ENCODE measurements around the gene RPS27A.
A peak's percentile ranks its signal among the peaks of the same experiment; 100 is the strongest.
"Not testable (repeated sequence)": the region's sequence is repeated elsewhere in the genome, so short reads cannot be mapped to it uniquely, and the experiment has no call there.

Gene RPS27A

GRCh38 chr2:55247025-55247424, 14.5 kb downstream of the RPS27A start:
- no peaks in the 10 kb centered on the region for H3K27me3 Mint-ChIP-seq (ENCODE audit: low read depth, poor library complexity)
- H3K4me1 Mint-ChIP-seq: no peaks in the 10 kb centered on the region

GRCh38 chr2:55252832-55253231, 20.3 kb downstream of the RPS27A start:
- TF ChIP-seq, protein P1, sequence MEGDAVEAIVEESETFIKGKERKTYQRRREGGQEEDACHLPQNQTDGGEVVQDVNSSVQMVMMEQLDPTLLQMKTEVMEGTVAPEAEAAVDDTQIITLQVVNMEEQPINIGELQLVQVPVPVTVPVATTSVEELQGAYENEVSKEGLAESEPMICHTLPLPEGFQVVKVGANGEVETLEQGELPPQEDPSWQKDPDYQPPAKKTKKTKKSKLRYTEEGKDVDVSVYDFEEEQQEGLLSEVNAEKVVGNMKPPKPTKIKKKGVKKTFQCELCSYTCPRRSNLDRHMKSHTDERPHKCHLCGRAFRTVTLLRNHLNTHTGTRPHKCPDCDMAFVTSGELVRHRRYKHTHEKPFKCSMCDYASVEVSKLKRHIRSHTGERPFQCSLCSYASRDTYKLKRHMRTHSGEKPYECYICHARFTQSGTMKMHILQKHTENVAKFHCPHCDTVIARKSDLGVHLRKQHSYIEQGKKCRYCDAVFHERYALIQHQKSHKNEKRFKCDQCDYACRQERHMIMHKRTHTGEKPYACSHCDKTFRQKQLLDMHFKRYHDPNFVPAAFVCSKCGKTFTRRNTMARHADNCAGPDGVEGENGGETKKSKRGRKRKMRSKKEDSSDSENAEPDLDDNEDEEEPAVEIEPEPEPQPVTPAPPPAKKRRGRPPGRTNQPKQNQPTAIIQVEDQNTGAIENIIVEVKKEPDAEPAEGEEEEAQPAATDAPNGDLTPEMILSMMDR (IDR thresholded peaks at IDR 0.05): no peak
- no peaks in the 10 kb centered on the region for H3K27me3 Mint-ChIP-seq (ENCODE audit: low read depth, poor library complexity)
- H3K9me3 Mint-ChIP-seq: no peaks in the 10 kb centered on the region
- H3K4me3 Mint-ChIP-seq: no peak overlapping the region
- H3K27ac Mint-ChIP-seq: no peak overlapping the region
- no peaks in the 10 kb centered on the region for H3K4me1 Mint-ChIP-seq
- DNase-seq: no peak
- peaks cover 40% of the 10 kb centered on the region for H3K36me3 Mint-ChIP-seq (ENCODE audit: low read depth)

More at GRCh38 chr2:55247025-55247424, 14.5 kb downstream of the RPS27A start:
- peaks cover 38% of the 10 kb centered on the region for H3K36me3 Mint-ChIP-seq (ENCODE audit: low read depth)
- DNase-seq: no peak
- TF ChIP-seq, protein P1 (IDR thresholded peaks at IDR 0.05): no peak
- H3K9me3 Mint-ChIP-seq: no peaks in the 10 kb centered on the region
- no peak overlapping the region for H3K4me3 Mint-ChIP-seq
- H3K27ac Mint-ChIP-seq: no peak overlapping the region

DNA sequence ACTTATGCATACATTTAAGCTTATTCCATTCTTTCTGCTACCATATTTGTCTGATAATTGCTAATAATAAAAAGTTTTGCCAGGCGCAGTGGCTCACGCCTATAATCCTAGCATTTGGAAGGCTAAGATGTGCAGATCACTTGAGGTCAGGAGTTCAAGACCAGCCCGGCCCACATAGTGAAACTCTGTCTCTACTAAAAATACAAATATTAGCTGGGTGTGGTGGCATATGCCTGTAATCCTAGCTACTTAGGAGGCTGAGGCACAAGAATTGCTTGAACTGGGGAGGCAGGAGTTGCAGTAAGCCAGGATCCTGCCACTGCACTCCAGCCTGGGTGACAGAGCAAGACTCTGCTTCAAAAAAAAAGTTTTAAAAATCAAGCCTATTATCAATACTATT, 27.1 kb downstream of the RPS27A start:
- H3K9me3 Mint-ChIP-seq; H3K4me3 Mint-ChIP-seq; DNase-seq; H3K27me3 Mint-ChIP-seq (ENCODE audit: low read depth, poor library complexity); H3K27ac Mint-ChIP-seq; H3K4me1 Mint-ChIP-seq: not testable (repeated sequence)
- peaks cover 25% of the 10 kb centered on the region for H3K36me3 Mint-ChIP-seq (ENCODE audit: low read depth)

- peak overlapping the region; percentile 97 for H3K27ac Mint-ChIP-seq
- TF ChIP-seq, protein P1 (IDR thresholded peaks at IDR 0.05): no peak
- no peaks in the 10 kb centered on the region for H3K27me3 Mint-ChIP-seq (ENCODE audit: low read depth, poor library complexity)
- H3K4me1 Mint-ChIP-seq: peaks cover 28% of the 10 kb centered on the region
- H3K36me3 Mint-ChIP-seq (ENCODE audit: low read depth): peaks cover 7% of the 10 kb centered on the region
- no peaks in the 10 kb centered on the region for H3K9me3 Mint-ChIP-seq
- no peak for DNase-seq
- H3K4me3 Mint-ChIP-seq: peak overlapping the region; percentile 95
Observed at GRCh38 chr2:55268288-55268906, 35.9 kb downstream of the RPS27A start.

DNA sequence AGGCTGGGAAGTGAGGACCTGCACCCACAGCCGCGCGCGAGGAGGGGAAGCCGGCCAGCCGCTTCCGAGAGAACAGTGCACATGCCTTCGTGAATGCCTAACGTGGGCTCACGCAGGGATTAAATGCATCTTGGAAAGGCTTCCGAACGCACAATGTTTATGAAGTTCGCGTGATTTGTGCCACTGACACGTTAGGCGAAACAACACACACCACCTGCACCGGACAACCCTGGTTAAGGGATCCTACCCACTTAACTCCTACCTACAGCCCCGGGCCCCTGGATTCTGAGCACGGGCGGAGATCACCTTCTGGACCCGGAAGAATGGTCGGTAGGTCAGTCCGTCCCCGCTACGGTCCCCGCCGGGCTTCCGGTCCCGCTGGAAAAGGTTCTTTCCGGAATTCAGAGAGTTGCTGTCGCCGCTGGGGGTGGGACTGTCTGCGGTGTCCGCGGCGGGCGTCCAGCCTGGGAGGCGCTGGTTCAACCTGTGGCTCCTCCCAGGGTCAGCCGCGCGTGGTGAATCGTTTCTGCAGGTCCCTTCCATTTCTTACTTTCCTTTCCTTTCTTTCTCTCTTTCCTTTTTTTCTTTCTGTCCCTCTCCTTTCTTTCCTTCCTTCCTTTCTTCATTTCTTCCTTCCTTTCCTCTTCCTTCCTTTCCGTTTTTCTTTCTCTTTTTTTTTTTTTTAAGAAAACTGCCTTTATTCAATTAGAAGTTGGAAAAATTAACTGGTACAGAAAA, 36.6 kb downstream of the RPS27A start, which contains the start of gene MTIF2:
TSS of gene MTIF2 (minus strand) at position 325 of the 738 bp plus-strand sequence. CDS start 5,373 bp downstream, outside the sequence.
- Mint-ChIP-seq H3K9me3 (no peaks in the 10 kb centered on the region), H3K27me3 (ENCODE audit: low read depth, poor library complexity) (peaks cover 5% of the 10 kb centered on the region), H3K4me3 (peak within 1 kb of the TSS; percentile 95), H3K4me1 (peaks cover 28% of the 10 kb centered on the region), H3K27ac (peak within 1 kb of the TSS; percentile 97), H3K36me3 (ENCODE audit: low read depth) (no peaks in the 10 kb centered on the region)
- DNase-seq: peak; percentile 94
- TF ChIP-seq, protein P1 (IDR thresholded peaks at IDR 0.05): no peak

- Mint-ChIP-seq H3K27me3 (ENCODE audit: low read depth, poor library complexity) (peaks cover 5% of the 10 kb centered on the region), H3K27ac (peak overlapping the region; percentile 72), H3K36me3 (ENCODE audit: low read depth) (no peaks in the 10 kb centered on the region), H3K4me3 (peak overlapping the region; percentile 95), H3K4me1 (peaks cover 28% of the 10 kb centered on the region), H3K9me3 (no peaks in the 10 kb centered on the region)
- no peak for DNase-seq
- TF ChIP-seq, protein P1 (IDR thresholded peaks at IDR 0.05): no peak
Observed at GRCh38 chr2:55269645-55269990, 37.1 kb downstream of the RPS27A start.

GRCh38 chr2:55274346-55274745, 41.9 kb downstream of the RPS27A start:
- H3K27me3 Mint-ChIP-seq (ENCODE audit: low read depth, poor library complexity); H3K36me3 Mint-ChIP-seq (ENCODE audit: low read depth); H3K4me3 Mint-ChIP-seq; H3K9me3 Mint-ChIP-seq; H3K27ac Mint-ChIP-seq; DNase-seq: not testable (repeated sequence)
- peaks cover 18% of the 10 kb centered on the region for H3K4me1 Mint-ChIP-seq

All from nephron progenitor cell (in vitro differentiated cells).